ENCODE measurements around the gene DNAH10. TPM values are rescaled to one million over a fixed set of nuclear protein-coding genes. Genes with fewer than 3 reads are reported as not detected.

The DNAH10 gene
- total and polyA plus RNA-seq, 2 of the 13 experiments (the other 11 are each of a cell fraction or from before 2014, with no cell fraction given), result 0.01 to 0.02 TPM

GRCh38 chr12:123951467-123951866, 189.4 kb downstream of the DNAH10 start:
- in situ Hi-C loops (cut with HindIII; ENCODE audit: extremely low pct_ligation_motif_present, low pct_unique_long_range_greater_than_20kb), result no loop called here
- peaks cover 42% of the 10 kb centered on the region for H3K4me1 ChIP-seq (ENCODE audit: insufficient read depth, low read length)
- no peak overlapping the region for H3K4me3 ChIP-seq (replicated peaks in 1 of 3; ENCODE audit: insufficient read depth in 1 of 3, low read depth in 2 of 3, low read length in 3 of 3)
- no peaks in the 10 kb centered on the region for H3K36me3 ChIP-seq (replicated peaks in 1 of 2; ENCODE audit: control insufficient read depth in 1 of 2, insufficient read depth in 2 of 2, low read length in 2 of 2)
- TF ChIP-seq ZNF276 (CRISPR knock-in tag; IDR thresholded peaks at IDR 0.05; ENCODE audit: low read depth) (no peak), ZNF549 (CRISPR knock-in tag; IDR thresholded peaks at IDR 0.05) (no peak), GFI1 (CRISPR knock-in tag; IDR thresholded peaks at IDR 0.05; ENCODE audit: borderline replicate concordance) (no peak), E2F5 (CRISPR knock-in tag; conservative IDR thresholded peaks at IDR 0.05) (no peak), STAT5B (CRISPR knock-in tag; IDR thresholded peaks at IDR 0.05) (no peak)
- ATAC-seq (no peak), FAIRE-seq (no peak), DNase-seq (ENCODE audit: low spot score) (no peak)
- no peaks in the 10 kb centered on the region for H3K79me2 ChIP-seq (ENCODE audit: insufficient read depth, low read length)
- H3K4me2 ChIP-seq (ENCODE audit: low read depth, low read length), result no peak overlapping the region
- H3K27ac ChIP-seq (ENCODE audit: extremely low read length, insufficient read depth, low read length), result no peak overlapping the region
- H3K27me3 ChIP-seq (ENCODE audit: control insufficient read depth in 1 of 2, insufficient read depth in 2 of 2, low read length in 2 of 2), result no peaks in the 10 kb centered on the region
- H2AFZ ChIP-seq (ENCODE audit: low read length), result no peak overlapping the region
- 78% methylated on average over 4 of the region's 4 CpGs for WGBS (ENCODE audit: low lambda C conversion rate)
- no TSS peak for BruUV-seq (replicated peaks)
- H3K9ac ChIP-seq (ENCODE audit: insufficient read depth, low read depth, low read length), result no peak overlapping the region
- ChIA-PET POLR2A (no interaction called here), CTCF (ENCODE audit: low intra/inter-chr PET ratio, low total read pairs) (no interaction called here)
- intact Hi-C loops (cut with micrococcal nuclease; ENCODE audit: unreplicated experiment), result no loop called here
- no peaks in the 10 kb centered on the region for H3K9me3 ChIP-seq (ENCODE audit: low read length)
- no peaks in the 10 kb centered on the region for H4K20me1 ChIP-seq (ENCODE audit: insufficient read depth, low read length)

GRCh38 chr12:123952037-123952436, 189.9 kb downstream of the DNAH10 start:
- ATAC-seq, result no peak
- Histone ChIP-seq H3K79me2 (ENCODE audit: insufficient read depth, low read length) (no peaks in the 10 kb centered on the region), H3K9me3 (ENCODE audit: low read length) (no peaks in the 10 kb centered on the region), H3K4me3 (replicated peaks in 1 of 3; ENCODE audit: insufficient read depth in 1 of 3, low read depth in 2 of 3, low read length in 3 of 3) (no peak overlapping the region), H3K4me2 (ENCODE audit: low read depth, low read length) (no peak overlapping the region), H4K20me1 (ENCODE audit: insufficient read depth, low read length) (no peaks in the 10 kb centered on the region), H3K9ac (ENCODE audit: insufficient read depth, low read depth, low read length) (no peak overlapping the region), H3K27me3 (ENCODE audit: control insufficient read depth in 1 of 2, insufficient read depth in 2 of 2, low read length in 2 of 2) (no peaks in the 10 kb centered on the region), H3K36me3 (replicated peaks in 1 of 2; ENCODE audit: control insufficient read depth in 1 of 2, insufficient read depth in 2 of 2, low read length in 2 of 2) (no peaks in the 10 kb centered on the region), H3K4me1 (ENCODE audit: insufficient read depth, low read length) (peaks cover 42% of the 10 kb centered on the region), H2AFZ (ENCODE audit: low read length) (no peak overlapping the region), H3K27ac (ENCODE audit: extremely low read length, insufficient read depth, low read length) (no peak overlapping the region)
- in situ Hi-C loops (cut with HindIII; ENCODE audit: extremely low pct_ligation_motif_present, low pct_unique_long_range_greater_than_20kb), result no loop called here
- WGBS (ENCODE audit: low lambda C conversion rate), result 75% methylated on average over 2 of the region's 2 CpGs
- ChIA-PET CTCF (ENCODE audit: low intra/inter-chr PET ratio, low total read pairs) (no interaction called here), POLR2A (no interaction called here)
- no peak for FAIRE-seq
- no peak for DNase-seq (ENCODE audit: low spot score)
- intact Hi-C loops (cut with micrococcal nuclease; ENCODE audit: unreplicated experiment), result no loop called here
- no peak for TF ChIP-seq ZNF777 (CRISPR knock-in tag; IDR thresholded peaks at IDR 0.05)
- TF ChIP-seq ZNF687 (CRISPR knock-in tag; IDR thresholded peaks at IDR 0.05), result no peak
- TF ChIP-seq ZNF501 (CRISPR knock-in tag; IDR thresholded peaks at IDR 0.05), result no peak
- TF ChIP-seq RFXANK (CRISPR knock-in tag; IDR thresholded peaks at IDR 0.05), result no peak
- TF ChIP-seq PCBP1 (IDR thresholded peaks at IDR 0.05; ENCODE audit: borderline replicate concordance, low read depth, low read length), result no peak
- no peak for TF ChIP-seq TOPORS (CRISPR knock-in tag; IDR thresholded peaks at IDR 0.05)
- TF ChIP-seq RFX3 (CRISPR knock-in tag; IDR thresholded peaks at IDR 0.05), result no peak
- TF ChIP-seq YEATS4 (CRISPR knock-in tag; IDR thresholded peaks at IDR 0.05; ENCODE audit: borderline replicate concordance), result no peak
- no peak for TF ChIP-seq TCF12 (IDR thresholded peaks at IDR 0.05)
- no peak for TF ChIP-seq TCF12 (CRISPR knock-in tag; IDR thresholded peaks at IDR 0.05)
- no TSS peak for BruUV-seq (replicated peaks)
